GM21390 (cell line): Measurements from ENCODE around the gene GRP.

ENCODE experiments used
- ATAC-seq: cut with Tn5 transposase; IDR thresholded peaks from one replicate; pipeline ENCODE4 v1.9.1; 2021; ENCODE audit not compliant: unreplicated experiment

GRP gene

DNA sequence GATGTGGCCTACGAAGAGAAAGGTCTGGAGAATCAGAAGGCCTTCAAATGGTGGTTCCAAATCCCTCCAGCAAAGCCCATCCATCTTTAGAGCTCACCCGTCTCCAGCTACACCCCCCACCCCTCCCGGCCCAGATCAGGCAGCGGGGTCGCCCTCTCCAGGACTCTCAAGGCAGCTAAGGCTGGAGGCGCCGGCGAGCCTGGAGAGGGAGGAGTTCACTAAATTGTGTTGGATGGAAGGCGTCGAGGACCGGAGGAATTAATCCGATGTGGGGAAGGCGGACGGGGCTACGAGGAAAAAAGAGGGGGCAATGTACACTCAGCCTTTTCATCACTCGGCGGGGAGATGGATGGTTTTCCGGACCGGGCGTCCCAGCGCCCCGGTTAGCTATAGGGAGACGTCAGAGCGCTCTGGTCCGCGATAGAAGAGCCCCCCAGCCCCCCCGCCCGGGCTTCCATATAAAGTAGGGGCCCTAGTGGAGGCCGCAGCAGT lies at the start of gene GRP:
Gene GRP, plus strand, starts transcription at position 487 of the 492 bp plus-strand sequence. CDS start 108 bp downstream, outside the sequence.
- no peak for ATAC-seq

DNA sequence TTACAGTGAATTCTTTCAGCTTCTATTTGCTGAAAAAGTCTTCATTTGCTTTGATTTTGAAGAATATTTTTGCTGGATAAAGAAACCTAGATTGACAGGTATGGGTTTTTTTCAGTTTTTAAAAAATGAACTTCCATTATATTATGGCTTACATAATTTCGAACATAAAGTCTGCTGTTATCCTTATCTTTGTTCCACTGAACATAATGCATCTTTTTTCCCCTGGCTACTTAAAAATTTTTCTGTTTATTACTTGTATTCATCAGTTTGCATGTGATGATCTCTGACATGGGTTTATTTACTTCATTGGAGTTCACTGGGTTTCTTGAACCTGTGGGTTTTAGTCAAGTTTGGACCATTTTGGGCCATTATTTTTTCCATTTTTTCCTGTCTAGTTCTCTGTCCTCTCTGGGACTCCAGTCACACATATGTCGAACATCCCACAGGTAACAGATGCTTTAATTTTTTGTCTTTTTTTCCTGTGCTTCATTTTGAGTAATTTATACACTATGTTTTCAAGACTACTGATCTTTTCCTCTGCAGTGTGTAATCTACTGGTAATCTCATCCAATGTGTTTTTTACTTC lies 47.2 kb upstream of the GRP start:
- ATAC-seq = no peak

GRCh38 chr18:59177485-59177884 lies 42.5 kb upstream of the GRP start:
- ATAC-seq = no peak

DNA sequence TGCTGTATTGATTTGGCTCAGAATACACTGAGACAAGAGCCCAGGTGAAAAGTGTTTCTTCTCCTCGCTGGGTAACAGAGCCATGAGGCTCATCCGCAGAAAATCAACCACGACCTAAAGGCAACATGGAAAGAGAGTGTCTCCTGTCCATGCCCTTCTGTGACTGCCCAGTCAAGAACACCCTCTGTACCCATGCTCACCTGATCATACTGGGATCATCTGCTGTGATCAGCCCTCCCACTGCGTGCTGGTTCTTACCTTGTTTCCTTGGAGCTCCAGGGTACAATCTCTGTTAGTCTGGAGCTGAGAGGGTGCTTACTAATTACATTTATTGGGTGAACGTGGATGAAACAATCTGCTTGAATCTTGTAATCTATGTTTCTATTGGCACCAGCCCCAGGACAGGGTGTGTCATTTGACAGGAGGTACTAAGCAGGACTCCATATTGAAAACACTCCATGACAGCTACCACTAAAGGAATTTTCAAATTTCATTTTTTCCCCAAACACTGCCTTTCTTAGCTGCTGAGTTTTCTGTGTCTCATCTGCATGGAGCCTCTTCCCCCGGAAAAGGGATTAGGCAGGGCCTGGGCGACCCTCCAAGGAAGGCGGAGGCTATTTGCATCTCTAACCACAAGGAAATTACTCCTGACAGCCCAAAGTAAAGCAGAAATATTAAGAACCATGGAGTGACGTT lies 39.7 kb upstream of the GRP start:
- ATAC-seq = no peak

- ATAC-seq = no peak
Observed at GRCh38 chr18:59182673-59183072, 37.3 kb upstream of the GRP start.

DNA sequence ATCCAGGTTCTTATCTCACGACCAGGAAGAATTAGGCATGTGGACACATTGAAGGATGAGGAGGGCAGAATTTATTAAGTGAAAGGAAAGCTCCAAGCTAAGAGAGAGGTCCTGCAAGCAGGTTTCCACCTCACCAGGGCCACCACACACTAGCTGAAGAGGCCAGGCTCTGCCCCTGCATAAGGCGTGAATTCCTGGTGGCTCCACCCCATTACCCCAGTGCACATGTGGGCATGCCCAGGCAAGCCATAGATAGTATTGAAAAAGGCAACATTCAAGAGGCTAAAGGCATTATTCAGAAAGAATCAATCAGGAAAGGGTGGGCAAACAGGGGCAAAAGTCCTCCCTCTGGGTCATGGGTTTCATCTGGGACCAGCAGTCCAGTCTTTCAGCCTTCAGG lies 30.9 kb upstream of the GRP start:
- no peak for ATAC-seq

DNA sequence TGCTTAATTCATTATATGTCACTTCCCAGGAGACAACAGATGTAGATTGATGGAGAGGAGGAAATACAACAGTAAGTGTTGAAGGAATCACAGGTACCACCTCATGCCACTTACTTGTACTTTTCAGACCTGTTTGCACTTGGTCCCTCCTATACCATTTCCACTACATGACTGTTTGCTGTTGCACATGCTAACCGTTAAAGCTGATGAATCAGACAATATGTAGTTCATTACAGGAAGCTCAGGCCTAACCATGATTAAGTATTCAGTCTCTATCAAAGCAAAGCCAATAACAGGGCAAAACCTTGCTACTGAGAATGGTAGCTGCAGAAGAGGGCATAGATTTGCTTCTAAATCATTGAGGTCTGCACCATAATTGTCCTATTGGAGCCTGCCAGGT lies 30.2 kb upstream of the GRP start:
- no peak for ATAC-seq

GRCh38 chr18:59196161-59196725 lies 23.7 kb upstream of the GRP start:
- no peak for ATAC-seq

DNA sequence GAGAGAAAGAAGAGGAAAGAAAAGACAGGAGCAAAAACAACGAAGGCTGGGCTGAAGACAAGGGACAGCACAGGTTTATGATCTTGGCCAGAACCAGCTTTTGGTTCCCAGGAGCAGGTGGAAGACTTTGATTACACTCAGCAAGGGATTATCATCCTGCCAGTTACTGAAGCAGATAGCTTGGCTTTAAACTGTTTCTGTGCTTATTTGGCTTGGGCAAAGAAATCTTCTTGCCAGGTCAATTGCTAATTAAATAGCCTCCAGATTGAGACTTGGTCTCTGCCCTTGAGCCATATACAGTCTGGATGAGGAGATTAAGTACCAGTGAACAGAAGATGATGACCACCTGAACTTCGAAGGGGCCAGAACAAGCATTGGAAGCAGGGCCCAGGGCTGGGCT lies 22.3 kb upstream of the GRP start:
- ATAC-seq = no peak

DNA sequence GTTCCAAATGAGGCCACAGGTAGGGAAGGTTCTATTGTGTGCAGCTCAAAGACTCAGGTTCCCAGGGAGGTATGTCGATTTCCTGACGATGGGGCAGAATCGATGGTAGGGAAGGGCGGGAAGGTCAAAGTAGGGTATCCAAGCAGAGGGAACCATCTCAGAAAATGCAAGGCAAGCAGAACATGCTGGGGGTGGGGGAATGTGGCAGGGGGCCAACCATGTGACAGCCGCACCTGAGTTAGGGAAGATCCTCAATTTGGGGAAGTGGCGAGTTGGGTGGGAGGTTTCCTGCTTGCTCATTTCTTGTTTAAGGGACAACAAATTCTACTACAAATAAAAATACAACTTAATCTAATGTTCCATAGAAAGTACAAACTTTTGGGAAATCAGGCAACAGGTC lies 21.7 kb upstream of the GRP start:
- ATAC-seq = no peak

- ATAC-seq = no peak
Observed at GRCh38 chr18:59200787-59201186, 19.2 kb upstream of the GRP start.

- no peak for ATAC-seq
Observed at GRCh38 chr18:59202258-59202820, 17.6 kb upstream of the GRP start.

GRCh38 chr18:59207506-59207905 lies 12.5 kb upstream of the GRP start:
- no peak for ATAC-seq

DNA sequence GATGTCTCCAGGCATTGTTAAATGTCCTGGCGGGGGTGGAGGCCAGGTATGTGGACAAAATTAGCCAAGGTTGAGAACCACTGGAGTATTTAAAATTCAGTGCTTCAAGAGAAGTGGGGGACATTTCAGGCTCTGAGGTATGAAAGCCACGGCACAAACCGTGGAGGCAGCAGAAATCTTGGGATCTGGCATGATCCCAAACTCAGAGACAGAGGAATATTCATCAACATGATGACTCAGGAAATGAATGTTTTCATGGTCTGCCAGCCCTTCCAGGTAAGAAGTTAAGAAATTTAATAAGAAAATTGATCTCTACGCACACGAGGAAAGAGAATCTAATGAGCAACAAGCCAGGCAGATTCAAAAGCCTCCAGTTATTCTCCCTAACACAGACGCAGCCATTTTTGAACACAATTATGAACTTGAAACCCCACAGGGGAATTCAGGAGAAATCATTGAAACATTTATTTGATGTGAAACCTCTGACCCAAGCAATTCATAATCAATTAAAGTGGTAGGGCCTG lies 11.3 kb upstream of the GRP start:
- ATAC-seq = no peak

GRCh38 chr18:59210299-59210698 lies 9.7 kb upstream of the GRP start:
- ATAC-seq = no peak

DNA sequence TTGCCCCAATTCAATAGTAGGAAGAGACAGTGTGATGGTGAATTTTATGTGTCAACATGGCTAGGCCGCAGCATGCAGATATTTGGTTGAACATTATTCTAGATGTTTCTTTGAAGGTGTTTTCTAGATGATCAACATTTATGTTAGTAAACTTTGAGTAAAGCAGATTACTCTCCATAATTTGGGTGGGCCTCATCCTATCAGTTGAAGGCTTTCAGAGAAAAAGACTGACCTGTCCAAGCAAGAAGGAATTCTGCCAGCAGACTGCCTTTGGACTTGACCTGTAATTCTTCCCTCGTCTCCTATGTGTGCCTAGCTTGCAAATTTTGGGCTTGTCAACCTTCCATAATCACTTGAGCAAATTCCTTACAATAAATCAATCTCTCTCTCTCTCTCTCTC lies 8.3 kb upstream of the GRP start:
- no peak for ATAC-seq

DNA sequence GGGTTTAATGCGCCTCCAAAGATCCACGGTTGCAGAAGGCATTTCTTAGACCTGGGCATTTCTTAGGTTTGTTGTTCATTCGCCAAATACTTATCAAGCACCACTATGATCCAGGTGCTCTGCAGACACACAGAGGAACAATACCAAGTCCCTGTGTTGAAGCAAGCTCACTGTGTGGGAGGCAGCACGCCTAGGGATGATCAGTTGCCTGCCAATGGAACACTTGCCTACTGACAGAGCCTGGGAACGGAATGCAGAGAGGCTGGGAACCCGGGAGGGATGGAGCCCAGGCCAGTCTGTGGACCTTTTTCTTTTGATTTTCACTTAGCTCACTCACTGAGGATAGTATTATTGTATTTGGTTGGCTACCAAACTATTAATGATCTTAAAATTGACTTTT lies 1.9 kb upstream of the GRP start:
- no peak for ATAC-seq

DNA sequence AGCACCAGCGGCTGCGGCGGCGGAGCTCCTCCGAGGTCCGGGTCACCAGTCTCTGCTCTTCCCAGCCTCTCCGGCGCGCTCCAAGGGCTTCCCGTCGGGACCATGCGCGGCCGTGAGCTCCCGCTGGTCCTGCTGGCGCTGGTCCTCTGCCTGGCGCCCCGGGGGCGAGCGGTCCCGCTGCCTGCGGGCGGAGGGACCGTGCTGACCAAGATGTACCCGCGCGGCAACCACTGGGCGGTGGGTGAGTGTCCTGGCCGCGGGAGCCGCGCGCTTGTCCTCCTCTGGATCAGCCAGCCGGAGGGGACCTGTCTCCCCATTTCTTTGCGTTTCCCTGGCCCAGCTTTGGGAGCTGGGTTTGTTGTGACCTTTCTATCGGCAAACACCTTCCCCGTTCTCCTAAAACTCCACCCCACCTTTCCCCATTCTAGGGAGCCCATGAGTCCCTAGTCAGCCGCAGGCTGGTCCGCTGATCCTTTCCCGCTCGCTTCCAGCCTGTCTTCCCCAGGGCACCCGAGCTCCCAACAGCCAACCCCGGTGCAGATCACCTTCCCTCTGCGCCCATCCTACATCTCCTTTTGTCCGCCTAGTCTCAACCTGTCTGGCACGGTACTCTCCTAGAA lies 316 bp downstream of the GRP start:
- ATAC-seq = no peak

- no peak for ATAC-seq
Observed at GRCh38 chr18:59220784-59221765, 1.1 kb downstream of the GRP start.

DNA sequence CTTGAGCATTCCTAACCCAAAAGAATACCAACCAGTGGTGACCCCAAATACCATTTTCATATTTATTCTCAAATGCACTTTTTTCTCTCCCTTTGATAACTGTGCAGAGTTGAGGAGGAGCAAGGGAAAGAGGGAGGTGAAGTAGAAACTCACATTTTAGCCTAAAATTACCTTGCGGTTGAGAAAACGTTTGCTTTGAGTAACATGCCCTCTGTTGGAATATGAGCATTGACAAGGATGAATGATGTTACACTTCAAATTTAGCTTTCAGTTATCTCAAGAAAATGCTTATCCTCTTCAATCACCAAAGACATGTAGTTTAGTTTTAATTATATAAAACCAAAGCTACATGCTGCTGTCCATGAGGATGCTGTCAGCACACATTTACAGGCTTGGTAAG lies 2.4 kb downstream of the GRP start:
- ATAC-seq = no peak
